BJ (cell line): ENCODE results near the gene SNX20. TPM values are rescaled to one million over a fixed set of nuclear protein-coding genes. Genes with fewer than 3 reads are reported as not detected.

Source experiments
- CTCF ChIA-PET: fragments of 350-600 bp; formaldehyde crosslinking; extraction: SDS; loops from one replicate; lab custom pipeline; 2021; ENCODE audit warnings: antibody characterized with exemption, inconsistent platforms; lab: Yijun Ruan, JAX
- POLR2A ChIA-PET: fragments of 300-600 bp; sonication (Branson Sonifier 250); formaldehyde crosslinking; extraction: SDS; loops from one replicate; lab custom pipeline; 2021; ENCODE audit warnings: antibody characterized with exemption; lab: Charles Lee
- DNase-seq: peaks from one replicate; pipeline ENCODE4 v3.0.0-alpha.2; 2011; ENCODE audit warnings: low read depth
- H3K27me3 ChIP-seq: 2 replicates; pipeline ENCODE4 v1.6.0; 2011; ENCODE audit warnings: low read length; ENCODE audit not compliant: control insufficient read depth, insufficient read depth
- H3K36me3 ChIP-seq: 2 replicates; pipeline ENCODE4 v1.5.1; 2011; ENCODE audit warnings: low read length; ENCODE audit not compliant: control insufficient read depth, insufficient read depth
- H3K4me3 ChIP-seq: 2 replicates; pipeline ENCODE4 v1.5.1; 2011; ENCODE audit warnings: low read depth, mild to moderate bottlenecking, control low read depth, low read length
- polyA plus RNA-seq: library from polyadenylated mRNA; depleted of rRNA; stranded (reverse); fragments of >200 nt; gene quantifications from 2 replicates; pipeline ENCODE4 v1.2.3, GENCODE V29; 2011
- TF ChIP-seq, protein P1 (sequence below): IDR thresholded peaks from 2 replicates; pipeline ENCODE4 v1.5.1; 2011; ENCODE audit warnings: low read depth, mild to moderate bottlenecking, control low read depth, inconsistent platforms, low read length, moderate library complexity; ENCODE audit not compliant: insufficient read depth

SNX20 gene
- polyA plus RNA-seq, 1 experiment, result not detected

DNA sequence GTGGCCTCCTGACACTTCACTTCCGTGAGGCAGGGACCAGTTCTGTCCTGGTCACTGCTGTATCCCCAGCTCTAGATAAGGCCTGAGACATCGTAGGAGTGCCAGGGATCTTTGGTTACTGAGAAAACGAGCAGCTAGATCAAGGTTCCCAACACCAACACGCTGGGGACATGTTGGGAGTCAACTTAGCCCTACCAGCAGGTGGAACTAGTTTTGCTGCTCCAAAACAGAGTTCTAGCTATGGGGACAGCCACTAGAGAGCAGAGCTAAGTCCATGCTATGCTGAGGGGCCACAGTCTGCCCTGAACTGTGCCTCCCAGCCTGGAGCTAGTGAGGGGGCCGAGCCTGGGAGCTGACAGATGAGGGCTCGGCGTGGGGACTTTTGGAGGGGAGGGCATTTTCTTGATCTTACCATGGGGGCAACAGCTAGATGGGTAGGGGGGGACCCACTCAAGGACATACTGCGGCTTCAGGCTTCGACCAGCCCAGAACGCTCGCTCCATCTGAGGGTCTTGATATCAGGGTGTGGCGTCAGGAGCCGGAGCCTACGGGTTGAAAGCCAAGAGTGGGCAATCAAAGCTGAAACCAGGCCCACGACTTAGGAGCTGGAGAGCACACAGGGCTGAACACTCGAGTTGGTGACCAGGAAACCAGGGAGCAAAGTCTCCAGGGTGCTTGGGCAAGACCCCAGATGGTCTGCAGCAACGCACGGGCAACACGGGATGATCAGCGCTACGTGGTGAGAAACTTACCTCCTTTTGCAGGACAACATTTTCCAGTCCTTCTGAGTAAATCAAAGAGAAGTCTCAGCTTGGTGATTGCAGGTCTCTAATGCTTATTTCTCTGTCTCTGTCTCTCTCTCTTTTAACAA, 13.4 kb downstream of the SNX20 start:
- CTCF ChIA-PET, result interaction anchor here (0.7 to 8.7 kb wide), 12 partner anchors 9 to 643 kb away, joined by 3 to 105 read pairs (median 4); partner anchors contain the start of genes BRD7, CNEP1R1 and SNX20
- Histone ChIP-seq H3K36me3 (no peaks in the 10 kb centered on the region), H3K4me3 (no peak overlapping the region), H3K27me3 (no peaks in the 10 kb centered on the region)
- DNase-seq, result no peak
- POLR2A ChIA-PET, result no interaction called here
- TF ChIP-seq, protein P1, sequence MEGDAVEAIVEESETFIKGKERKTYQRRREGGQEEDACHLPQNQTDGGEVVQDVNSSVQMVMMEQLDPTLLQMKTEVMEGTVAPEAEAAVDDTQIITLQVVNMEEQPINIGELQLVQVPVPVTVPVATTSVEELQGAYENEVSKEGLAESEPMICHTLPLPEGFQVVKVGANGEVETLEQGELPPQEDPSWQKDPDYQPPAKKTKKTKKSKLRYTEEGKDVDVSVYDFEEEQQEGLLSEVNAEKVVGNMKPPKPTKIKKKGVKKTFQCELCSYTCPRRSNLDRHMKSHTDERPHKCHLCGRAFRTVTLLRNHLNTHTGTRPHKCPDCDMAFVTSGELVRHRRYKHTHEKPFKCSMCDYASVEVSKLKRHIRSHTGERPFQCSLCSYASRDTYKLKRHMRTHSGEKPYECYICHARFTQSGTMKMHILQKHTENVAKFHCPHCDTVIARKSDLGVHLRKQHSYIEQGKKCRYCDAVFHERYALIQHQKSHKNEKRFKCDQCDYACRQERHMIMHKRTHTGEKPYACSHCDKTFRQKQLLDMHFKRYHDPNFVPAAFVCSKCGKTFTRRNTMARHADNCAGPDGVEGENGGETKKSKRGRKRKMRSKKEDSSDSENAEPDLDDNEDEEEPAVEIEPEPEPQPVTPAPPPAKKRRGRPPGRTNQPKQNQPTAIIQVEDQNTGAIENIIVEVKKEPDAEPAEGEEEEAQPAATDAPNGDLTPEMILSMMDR, result no peak

DNA sequence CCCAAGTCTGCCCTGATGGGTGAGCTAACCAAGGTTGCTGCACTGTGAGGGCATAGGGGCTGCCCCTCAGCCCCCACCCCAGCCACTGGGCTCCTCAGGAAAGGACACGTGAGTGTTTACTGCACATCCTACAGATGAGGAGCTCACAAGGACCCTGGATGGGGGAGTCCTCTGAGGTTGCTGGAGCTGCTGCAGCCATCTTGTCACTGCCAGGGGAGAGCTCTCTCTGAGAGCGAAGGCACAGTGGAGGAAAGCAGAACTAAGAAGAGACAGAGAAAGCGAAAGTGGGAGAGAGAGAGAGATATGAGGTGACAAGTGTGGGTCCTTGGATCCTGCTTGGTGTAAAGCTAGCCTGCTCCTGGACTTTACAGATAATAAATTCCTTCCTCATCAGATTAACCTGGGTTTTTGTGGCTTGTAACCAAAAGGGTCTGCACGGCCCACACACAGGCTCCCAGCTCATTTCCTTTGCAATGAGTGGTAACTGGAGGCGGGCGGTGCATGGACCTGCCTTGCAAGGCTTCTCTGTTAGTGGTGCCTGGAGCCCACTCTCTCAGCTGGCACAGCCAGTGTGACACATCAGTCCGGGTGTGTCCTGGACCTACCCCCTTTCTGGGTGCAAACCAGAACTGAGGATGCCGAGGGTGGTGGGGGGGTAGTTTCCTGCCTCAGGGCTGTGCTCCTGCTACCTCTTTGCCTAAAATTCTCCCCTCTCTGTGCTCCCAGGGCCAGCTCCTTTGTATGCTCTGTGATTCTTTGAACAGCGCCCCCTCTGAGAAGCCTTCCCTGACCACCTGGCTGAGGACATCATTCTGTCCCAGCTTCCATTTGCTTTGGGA, 14.2 kb downstream of the SNX20 start:
- Histone ChIP-seq H3K36me3 (no peaks in the 10 kb centered on the region), H3K4me3 (no peak overlapping the region), H3K27me3 (no peaks in the 10 kb centered on the region)
- CTCF ChIA-PET, result interaction anchor here (0.8 to 8.7 kb wide), 15 partner anchors 8 to 642 kb away, joined by 3 to 105 read pairs (median 4); partner anchors contain the start of genes BRD7, CNEP1R1 and SNX20
- POLR2A ChIA-PET, result no interaction called here
- DNase-seq, result no peak
- TF ChIP-seq, protein P1, result no peak

DNA sequence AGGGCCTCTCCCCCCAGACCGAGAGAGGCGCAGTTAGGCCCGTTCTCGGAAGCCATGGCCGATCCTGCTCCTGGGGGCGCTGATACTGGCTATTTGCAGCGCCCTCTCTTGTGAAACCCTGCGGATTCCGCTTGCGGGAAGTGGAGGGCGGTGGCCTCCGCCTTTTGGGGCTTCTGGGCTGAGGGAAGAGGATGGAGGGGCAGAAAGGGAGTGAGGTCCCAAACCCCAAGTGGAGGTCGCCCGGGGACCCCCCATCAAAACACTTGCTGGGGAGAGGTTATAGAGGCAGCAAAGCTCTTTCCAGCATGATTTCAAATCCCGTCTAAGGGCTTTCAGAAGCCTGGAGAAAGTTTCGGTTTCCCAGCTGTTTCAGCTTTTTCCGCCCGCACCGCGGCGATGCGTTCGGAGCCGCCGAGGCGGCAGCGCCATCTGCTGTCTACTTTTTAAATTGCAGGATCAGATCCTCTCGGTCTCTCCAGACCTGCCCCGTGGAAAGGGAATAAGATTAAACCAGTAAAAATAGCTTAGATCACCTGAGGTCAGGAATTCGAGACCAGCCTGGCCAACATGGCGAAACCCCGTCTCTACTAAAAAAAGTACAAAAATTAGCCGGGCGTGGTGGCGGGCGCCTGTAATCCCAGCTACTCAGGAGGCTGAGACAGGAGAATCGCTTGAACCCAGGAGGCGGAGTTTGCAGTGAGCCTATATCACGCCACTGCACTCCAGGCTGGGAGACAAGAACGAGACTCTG, 15.8 kb downstream of the SNX20 start:
- ChIA-PET POLR2A (no interaction called here), CTCF (interaction anchor here (0.7 to 8.7 kb wide), 43 partner anchors 9 to 598 kb away, joined by 3 to 105 read pairs (median 4); partner anchors contain the start of genes BRD7 and SNX20)
- Histone ChIP-seq H3K27me3 (no peaks in the 10 kb centered on the region), H3K4me3 (peak overlapping the region; percentile 30), H3K36me3 (no peaks in the 10 kb centered on the region)
- TF ChIP-seq, protein P1, result peak; percentile 84
- peak; percentile 4 for DNase-seq

DNA sequence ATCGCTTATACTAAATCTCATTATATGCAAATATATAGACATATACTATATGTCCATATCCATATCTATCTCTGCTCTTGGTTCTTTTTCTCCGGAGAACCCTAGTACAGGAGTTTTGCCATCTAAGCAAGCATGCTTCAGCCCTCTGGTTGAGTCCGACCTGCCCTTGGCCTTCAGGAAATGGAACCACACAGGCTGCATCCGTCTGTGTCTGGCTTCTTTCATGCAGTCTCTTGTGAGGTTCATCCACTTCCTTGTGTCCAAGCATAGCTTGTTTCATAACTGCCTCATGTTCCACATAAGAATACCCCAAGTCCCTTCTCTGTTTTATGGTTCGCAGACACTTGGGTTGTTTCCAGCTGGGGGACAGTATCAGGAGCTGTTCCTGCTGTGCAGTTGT, 16.8 kb downstream of the SNX20 start:
- TF ChIP-seq, protein P1, result no peak
- ChIA-PET CTCF (interaction anchor here (0.7 to 8.7 kb wide), 17 partner anchors 8 to 596 kb away, joined by 3 to 105 read pairs (median 5); partner anchors contain the start of genes BRD7 and SNX20), POLR2A (no interaction called here)

More for the DNA sequence above, 16.8 kb downstream of the SNX20 start:
- no peaks in the 10 kb centered on the region for H3K27me3 ChIP-seq
- H3K36me3 ChIP-seq, result no peaks in the 10 kb centered on the region
- no peak for DNase-seq
- no peak overlapping the region for H3K4me3 ChIP-seq
